ENCODE data around the gene KDM5B. TPM values are rescaled to one million over a fixed set of nuclear protein-coding genes. Genes with fewer than 3 reads are reported as not detected.
"Not testable (repeated sequence)": the region's sequence is repeated elsewhere in the genome, so short reads cannot be mapped to it uniquely, and the experiment has no call there.

The KDM5B gene
- total and polyA plus RNA-seq, 2 donors from 2014 or later: 10.7 to 55.5 TPM

DNA sequence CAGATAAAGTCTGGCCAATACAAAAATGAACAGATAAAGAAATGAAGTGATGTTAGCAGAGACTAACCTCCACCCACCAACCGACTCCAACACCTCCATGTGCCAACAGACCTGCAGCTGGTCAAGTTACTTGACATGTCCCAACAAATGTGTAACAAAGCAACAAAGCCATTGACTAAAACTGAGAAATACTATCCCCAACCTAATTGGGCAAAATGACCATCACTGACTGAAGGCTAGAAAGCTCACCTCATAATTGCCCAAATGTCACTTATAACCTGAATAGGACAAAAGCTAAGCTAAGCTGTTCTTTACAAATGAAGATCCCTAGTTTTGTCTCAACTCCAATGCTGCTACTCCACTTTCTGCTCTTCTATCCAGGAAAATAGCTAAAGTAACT is 7.5 kb downstream of the KDM5B start:
- no peak overlapping the region for H3K9ac ChIP-seq (ENCODE audit: low read length in 3 of 3)
- H3K27me3 ChIP-seq (ENCODE audit: control insufficient read depth, insufficient read depth, low read length): no peaks in the 10 kb centered on the region
- H3K9me3 ChIP-seq (ENCODE audit: control insufficient read depth in 2 of 3, insufficient read depth in 1 of 3, low read length in 3 of 3): no peaks in the 10 kb centered on the region
- H3K27ac ChIP-seq (ENCODE audit: low read depth in 2 of 2, low read length in 2 of 2): no peak overlapping the region
- no peak for FAIRE-seq
- intact Hi-C loops (cut with DNase I): no loop called here
- no peak for DNase-seq
- no peaks in the 10 kb centered on the region for H3K36me3 ChIP-seq (ENCODE audit: control insufficient read depth in 2 of 3, insufficient read depth in 3 of 3, low read length in 3 of 3)
- TF ChIP-seq, protein P1, sequence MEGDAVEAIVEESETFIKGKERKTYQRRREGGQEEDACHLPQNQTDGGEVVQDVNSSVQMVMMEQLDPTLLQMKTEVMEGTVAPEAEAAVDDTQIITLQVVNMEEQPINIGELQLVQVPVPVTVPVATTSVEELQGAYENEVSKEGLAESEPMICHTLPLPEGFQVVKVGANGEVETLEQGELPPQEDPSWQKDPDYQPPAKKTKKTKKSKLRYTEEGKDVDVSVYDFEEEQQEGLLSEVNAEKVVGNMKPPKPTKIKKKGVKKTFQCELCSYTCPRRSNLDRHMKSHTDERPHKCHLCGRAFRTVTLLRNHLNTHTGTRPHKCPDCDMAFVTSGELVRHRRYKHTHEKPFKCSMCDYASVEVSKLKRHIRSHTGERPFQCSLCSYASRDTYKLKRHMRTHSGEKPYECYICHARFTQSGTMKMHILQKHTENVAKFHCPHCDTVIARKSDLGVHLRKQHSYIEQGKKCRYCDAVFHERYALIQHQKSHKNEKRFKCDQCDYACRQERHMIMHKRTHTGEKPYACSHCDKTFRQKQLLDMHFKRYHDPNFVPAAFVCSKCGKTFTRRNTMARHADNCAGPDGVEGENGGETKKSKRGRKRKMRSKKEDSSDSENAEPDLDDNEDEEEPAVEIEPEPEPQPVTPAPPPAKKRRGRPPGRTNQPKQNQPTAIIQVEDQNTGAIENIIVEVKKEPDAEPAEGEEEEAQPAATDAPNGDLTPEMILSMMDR (IDR thresholded peaks at IDR 0.05; ENCODE audit: borderline replicate concordance, extremely low read depth, insufficient read depth): no peak
- no peak overlapping the region for H3K4me3 ChIP-seq (ENCODE audit: low read length in 3 of 3)
- H3K4me1 ChIP-seq (ENCODE audit: control insufficient read depth in 2 of 3, insufficient read depth in 2 of 3, low read depth in 1 of 3, low read length in 3 of 3): peaks cover 0 to 7% (median 0%) of the 10 kb centered on the region in 3 donors

DNA sequence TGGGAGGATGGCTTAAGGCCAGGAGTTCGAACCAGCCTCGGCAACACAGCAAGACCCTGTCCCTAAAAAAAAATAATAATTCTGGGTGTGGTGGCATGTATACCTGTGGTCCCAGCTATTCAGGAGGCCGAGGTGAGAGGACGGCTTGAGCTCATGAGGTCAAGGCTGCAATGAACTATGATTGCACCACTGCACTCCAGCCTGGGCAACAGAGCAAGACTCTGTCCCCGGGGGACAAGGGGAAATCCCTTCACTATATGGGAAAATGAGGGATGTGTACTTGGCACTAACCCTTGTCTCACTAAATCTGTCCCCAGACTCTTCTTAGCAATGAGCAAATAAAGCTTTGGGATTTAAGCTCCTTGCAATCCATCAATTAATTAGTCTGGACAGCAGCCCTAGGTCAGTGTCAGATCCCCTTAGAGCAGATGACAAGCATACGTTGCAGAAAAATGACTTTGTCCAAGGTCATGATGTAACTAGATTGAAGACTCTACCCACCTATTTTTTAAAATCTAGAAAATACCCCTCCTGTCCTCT is 9.4 kb downstream of the KDM5B start:
- no peaks in the 10 kb centered on the region for H3K9me3 ChIP-seq (ENCODE audit: control insufficient read depth in 2 of 3, insufficient read depth in 1 of 3, low read length in 3 of 3)
- TF ChIP-seq, protein P1 (IDR thresholded peaks at IDR 0.05; ENCODE audit: borderline replicate concordance, extremely low read depth, insufficient read depth): no peak
- no peak overlapping the region for H3K4me3 ChIP-seq (ENCODE audit: low read length in 3 of 3)
- peaks cover 0 to 7% (median 0%) of the 10 kb centered on the region in 3 donors for H3K4me1 ChIP-seq (ENCODE audit: control insufficient read depth in 2 of 3, insufficient read depth in 2 of 3, low read depth in 1 of 3, low read length in 3 of 3)
- no peak overlapping the region for H3K27ac ChIP-seq (ENCODE audit: low read depth in 2 of 2, low read length in 2 of 2)
- H3K36me3 ChIP-seq (ENCODE audit: control insufficient read depth in 2 of 3, insufficient read depth in 3 of 3, low read length in 3 of 3): no peaks in the 10 kb centered on the region
- H3K27me3 ChIP-seq (ENCODE audit: control insufficient read depth, insufficient read depth, low read length): no peaks in the 10 kb centered on the region
- DNase-seq (no peak), FAIRE-seq (no peak)
- intact Hi-C loops (cut with DNase I): no loop called here
- H3K9ac ChIP-seq (ENCODE audit: low read length in 3 of 3): no peak overlapping the region

DNA sequence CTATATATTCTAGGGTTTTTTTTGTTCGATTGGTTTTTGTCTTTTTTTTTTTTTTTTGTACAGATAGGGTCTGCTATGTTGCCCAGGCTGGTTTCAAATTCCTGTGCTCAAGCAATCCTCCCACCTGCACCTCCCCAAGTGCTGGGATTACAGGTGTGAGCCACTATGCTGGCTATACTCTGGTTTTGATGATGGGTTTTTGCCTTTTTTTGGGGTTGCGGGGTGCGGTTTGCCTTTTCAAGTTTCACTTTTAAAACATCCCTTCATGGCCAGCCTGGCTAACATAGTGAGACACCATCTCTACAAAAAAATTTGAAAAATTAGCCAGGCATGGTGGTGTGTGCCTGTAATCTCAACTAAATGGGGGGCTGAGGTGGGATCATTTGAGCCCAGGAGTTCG is 10.0 kb downstream of the KDM5B start:
- H3K27me3 ChIP-seq (ENCODE audit: control insufficient read depth, insufficient read depth, low read length): no peaks in the 10 kb centered on the region
- no peak overlapping the region for H3K27ac ChIP-seq (ENCODE audit: low read depth in 2 of 2, low read length in 2 of 2)
- intact Hi-C loops (cut with DNase I): no loop called here
- DNase-seq: no peak
- FAIRE-seq: no peak
- H3K4me3 ChIP-seq (ENCODE audit: low read length in 3 of 3): no peak overlapping the region
- H3K9me3 ChIP-seq (ENCODE audit: control insufficient read depth in 2 of 3, insufficient read depth in 1 of 3, low read length in 3 of 3): no peaks in the 10 kb centered on the region
- TF ChIP-seq, protein P1 (IDR thresholded peaks at IDR 0.05; ENCODE audit: borderline replicate concordance, extremely low read depth, insufficient read depth): no peak
- peaks cover 0 to 7% (median 0%) of the 10 kb centered on the region in 3 donors for H3K4me1 ChIP-seq (ENCODE audit: control insufficient read depth in 2 of 3, insufficient read depth in 2 of 3, low read depth in 1 of 3, low read length in 3 of 3)
- no peak overlapping the region for H3K9ac ChIP-seq (ENCODE audit: low read length in 3 of 3)
- H3K36me3 ChIP-seq (ENCODE audit: control insufficient read depth in 2 of 3, insufficient read depth in 3 of 3, low read length in 3 of 3): no peaks in the 10 kb centered on the region

DNA sequence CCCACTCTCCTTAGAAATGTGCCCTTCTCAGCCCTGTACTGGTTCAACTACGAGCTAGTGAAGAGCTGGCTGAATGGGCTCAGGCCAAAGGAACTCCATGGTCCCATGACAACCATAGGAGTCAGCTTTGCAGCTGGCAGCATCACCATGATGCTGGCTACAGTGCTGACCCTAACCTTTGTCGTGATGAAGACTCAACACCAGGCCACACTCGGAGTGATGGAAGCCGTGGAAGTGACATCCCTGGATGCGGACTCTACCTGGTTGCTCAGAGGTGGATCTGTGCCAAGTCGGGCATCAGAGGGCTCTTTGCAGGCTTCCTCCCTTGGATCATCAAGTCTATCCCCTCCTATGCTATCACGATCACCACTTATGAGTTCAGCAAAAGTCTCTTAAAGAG is 11.6 kb downstream of the KDM5B start:
- H3K27me3 ChIP-seq (ENCODE audit: control insufficient read depth, insufficient read depth, low read length): no peaks in the 10 kb centered on the region

DNA sequence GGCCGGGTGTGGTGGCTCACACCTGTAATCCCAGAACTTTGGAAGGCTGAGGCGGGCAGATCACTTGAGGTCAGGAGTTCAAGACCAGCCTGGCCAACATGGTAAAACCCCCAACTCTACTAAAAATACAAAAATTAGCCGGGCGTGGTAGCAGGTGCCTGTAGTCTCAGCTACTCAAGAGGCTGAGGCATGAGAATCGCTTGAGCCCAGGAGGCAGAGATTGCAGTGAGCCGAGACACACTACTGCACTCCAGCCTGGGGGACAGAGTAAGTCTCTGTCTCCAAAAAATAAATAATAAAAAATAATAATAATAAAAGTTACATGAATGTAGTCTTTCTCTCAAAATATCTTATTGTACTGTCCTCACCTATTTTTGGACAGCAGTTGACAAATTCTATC is 13.3 kb downstream of the KDM5B start:
- DNase-seq; H3K4me3 ChIP-seq (ENCODE audit: low read length in 3 of 3); H3K27me3 ChIP-seq (ENCODE audit: control insufficient read depth, insufficient read depth, low read length); H3K27ac ChIP-seq (ENCODE audit: low read depth in 2 of 2, low read length in 2 of 2); H3K36me3 ChIP-seq (ENCODE audit: control insufficient read depth in 2 of 3, insufficient read depth in 3 of 3, low read length in 3 of 3); H3K9me3 ChIP-seq (ENCODE audit: control insufficient read depth in 2 of 3, insufficient read depth in 1 of 3, low read length in 3 of 3); H3K9ac ChIP-seq (ENCODE audit: low read length in 3 of 3); H3K4me1 ChIP-seq (ENCODE audit: control insufficient read depth in 2 of 3, insufficient read depth in 2 of 3, low read depth in 1 of 3, low read length in 3 of 3); intact Hi-C loops (cut with DNase I); FAIRE-seq: not testable (repeated sequence)

More for the DNA sequence above, 11.6 kb downstream of the KDM5B start:
- Histone ChIP-seq H3K27ac (ENCODE audit: low read depth in 2 of 2, low read length in 2 of 2) (no peak overlapping the region), H3K9me3 (ENCODE audit: control insufficient read depth in 2 of 3, insufficient read depth in 1 of 3, low read length in 3 of 3) (no peaks in the 10 kb centered on the region), H3K4me1 (ENCODE audit: control insufficient read depth in 2 of 3, insufficient read depth in 2 of 3, low read depth in 1 of 3, low read length in 3 of 3) (peaks cover 0 to 7% (median 0%) of the 10 kb centered on the region in 3 donors), H3K9ac (ENCODE audit: low read length in 3 of 3) (no peak overlapping the region), H3K36me3 (ENCODE audit: control insufficient read depth in 2 of 3, insufficient read depth in 3 of 3, low read length in 3 of 3) (no peaks in the 10 kb centered on the region), H3K4me3 (ENCODE audit: low read length in 3 of 3) (no peak overlapping the region)
- TF ChIP-seq, protein P1 (IDR thresholded peaks at IDR 0.05; ENCODE audit: borderline replicate concordance, extremely low read depth, insufficient read depth): no peak
- FAIRE-seq: no peak
- intact Hi-C loops (cut with DNase I): no loop called here
- no peak for DNase-seq

Data from kidney (tissue), 14 donors.